ENCODE results near the gene BCL6. TPM values are rescaled to one million over a fixed set of nuclear protein-coding genes. Genes with fewer than 3 reads are reported as not detected.

The BCL6 gene
- total RNA-seq, 2 experiments from 2014 or later, result 76.6 to 79.6 TPM

DNA sequence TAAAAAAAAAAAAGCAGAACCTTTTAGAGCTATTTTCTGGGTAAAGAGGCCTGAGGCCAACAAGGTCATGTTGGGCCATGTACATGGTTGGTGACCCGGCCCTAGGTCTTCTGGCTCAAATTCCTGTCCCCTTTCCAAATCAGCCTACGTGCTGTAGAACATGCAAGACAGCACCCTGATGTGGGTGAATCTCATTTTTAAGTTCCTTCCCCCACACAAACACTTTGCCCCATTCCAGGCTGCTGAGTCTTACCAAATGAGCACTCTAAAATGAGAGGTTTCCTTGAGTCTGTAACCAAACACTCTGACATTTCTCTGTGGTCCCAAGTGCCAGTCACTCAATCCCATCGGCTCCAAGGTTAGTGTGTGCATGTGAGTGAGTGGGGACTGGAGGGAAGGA is 9.4 kb downstream of the BCL6 start:
- Histone ChIP-seq H3K4me3 (ENCODE audit: low read length) (no peak overlapping the region), H3K9me3 (ENCODE audit: control insufficient read depth in 1 of 2, insufficient read depth in 1 of 2, low read length in 2 of 2) (no peaks in the 10 kb centered on the region), H3K27ac (ENCODE audit: low read depth in 1 of 2, low read length in 2 of 2) (no peak overlapping the region), H3K36me3 (ENCODE audit: insufficient read depth, low read length) (peaks cover 16% of the 10 kb centered on the region), H3K27me3 (ENCODE audit: control insufficient read depth in 1 of 2, insufficient read depth in 2 of 2, low read length in 2 of 2) (no peaks in the 10 kb centered on the region), H3K4me1 (ENCODE audit: insufficient read depth, low read length) (peaks cover 44% of the 10 kb centered on the region)
- TF ChIP-seq, protein P1, sequence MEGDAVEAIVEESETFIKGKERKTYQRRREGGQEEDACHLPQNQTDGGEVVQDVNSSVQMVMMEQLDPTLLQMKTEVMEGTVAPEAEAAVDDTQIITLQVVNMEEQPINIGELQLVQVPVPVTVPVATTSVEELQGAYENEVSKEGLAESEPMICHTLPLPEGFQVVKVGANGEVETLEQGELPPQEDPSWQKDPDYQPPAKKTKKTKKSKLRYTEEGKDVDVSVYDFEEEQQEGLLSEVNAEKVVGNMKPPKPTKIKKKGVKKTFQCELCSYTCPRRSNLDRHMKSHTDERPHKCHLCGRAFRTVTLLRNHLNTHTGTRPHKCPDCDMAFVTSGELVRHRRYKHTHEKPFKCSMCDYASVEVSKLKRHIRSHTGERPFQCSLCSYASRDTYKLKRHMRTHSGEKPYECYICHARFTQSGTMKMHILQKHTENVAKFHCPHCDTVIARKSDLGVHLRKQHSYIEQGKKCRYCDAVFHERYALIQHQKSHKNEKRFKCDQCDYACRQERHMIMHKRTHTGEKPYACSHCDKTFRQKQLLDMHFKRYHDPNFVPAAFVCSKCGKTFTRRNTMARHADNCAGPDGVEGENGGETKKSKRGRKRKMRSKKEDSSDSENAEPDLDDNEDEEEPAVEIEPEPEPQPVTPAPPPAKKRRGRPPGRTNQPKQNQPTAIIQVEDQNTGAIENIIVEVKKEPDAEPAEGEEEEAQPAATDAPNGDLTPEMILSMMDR (IDR thresholded peaks at IDR 0.05), result no peak
- POLR2A ChIA-PET, result interaction anchor here (2.8 kb wide), 1 partner anchor 10 kb away, joined by 11 read pairs; the partner anchor contains the start of gene BCL6
- Mint-ChIP-seq H3K9me3 (no peaks in the 10 kb centered on the region), H3K27ac (no peak overlapping the region), H3K4me1 (ENCODE audit: low read depth) (peaks cover 28% of the 10 kb centered on the region), H3K36me3 (ENCODE audit: low read depth) (peaks cover 39% of the 10 kb centered on the region), H3K4me3 (peak overlapping the region; percentile 59), H3K27me3 (no peaks in the 10 kb centered on the region)
- no peak for DNase-seq
- no peak for ATAC-seq (ENCODE audit: poor library complexity)
- intact Hi-C loops (cut with DNase I, micrococcal nuclease), result loop anchor here in 1 of 2 experiments (5.0 kb wide), 1 partner anchor 1896 kb away; the partner anchor contains the start of gene TP63
- CTCF ChIA-PET, result interaction anchor here (1.2 to 2.1 kb wide), 2 partner anchors 1013 to 1219 kb away, joined by 3 to 9 read pairs; no protein-coding TSS in a partner anchor

DNA sequence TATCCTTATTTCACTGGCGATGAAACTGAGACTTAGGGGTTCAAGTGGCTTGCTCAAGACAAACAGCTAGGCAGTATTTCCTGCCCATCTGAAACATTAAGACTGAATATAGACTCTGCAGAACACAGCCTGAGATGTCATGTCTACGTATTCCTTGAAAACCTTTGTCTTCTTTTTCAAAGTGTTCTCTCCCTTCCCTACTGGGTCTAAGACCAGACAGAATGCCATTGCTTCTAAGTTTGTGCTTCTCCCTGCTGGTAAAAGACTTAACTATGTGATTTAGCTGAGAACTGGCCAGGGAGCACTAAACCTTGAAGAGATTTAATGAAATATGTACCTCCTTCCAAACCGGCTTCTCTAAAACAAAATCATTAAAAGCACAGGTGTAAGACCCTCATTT is 9.9 kb downstream of the BCL6 start:
- H3K4me1 Mint-ChIP-seq (ENCODE audit: low read depth), result peaks cover 24% of the 10 kb centered on the region
- no peak overlapping the region for H3K27ac Mint-ChIP-seq
- intact Hi-C loops (cut with DNase I, micrococcal nuclease), result loop anchor here in 1 of 2 experiments (5.0 kb wide), 1 partner anchor 1897 kb away; the partner anchor contains the start of gene TP63
- ATAC-seq (ENCODE audit: poor library complexity), result no peak
- no peak for DNase-seq
- Histone ChIP-seq H3K27ac (ENCODE audit: low read depth in 1 of 2, low read length in 2 of 2) (no peak overlapping the region), H3K4me3 (ENCODE audit: low read length) (no peak overlapping the region), H3K36me3 (ENCODE audit: insufficient read depth, low read length) (peaks cover 20% of the 10 kb centered on the region), H3K27me3 (ENCODE audit: control insufficient read depth in 1 of 2, insufficient read depth in 2 of 2, low read length in 2 of 2) (no peaks in the 10 kb centered on the region), H3K9me3 (ENCODE audit: control insufficient read depth in 1 of 2, insufficient read depth in 1 of 2, low read length in 2 of 2) (no peaks in the 10 kb centered on the region), H3K4me1 (ENCODE audit: insufficient read depth, low read length) (peaks cover 40% of the 10 kb centered on the region)
- peaks cover 43% of the 10 kb centered on the region for H3K36me3 Mint-ChIP-seq (ENCODE audit: low read depth)
- TF ChIP-seq, protein P1 (IDR thresholded peaks at IDR 0.05), result no peak
- H3K4me3 Mint-ChIP-seq, result peak overlapping the region; percentile 59
- ChIA-PET CTCF (interaction anchor here (1.2 to 2.1 kb wide), 2 partner anchors 1013 to 1219 kb away, joined by 3 to 9 read pairs; no protein-coding TSS in a partner anchor), POLR2A (interaction anchor here (2.8 kb wide), 1 partner anchor 10 kb away, joined by 11 read pairs; the partner anchor contains the start of gene BCL6)
- no peaks in the 10 kb centered on the region for H3K9me3 Mint-ChIP-seq
- no peaks in the 10 kb centered on the region for H3K27me3 Mint-ChIP-seq

DNA sequence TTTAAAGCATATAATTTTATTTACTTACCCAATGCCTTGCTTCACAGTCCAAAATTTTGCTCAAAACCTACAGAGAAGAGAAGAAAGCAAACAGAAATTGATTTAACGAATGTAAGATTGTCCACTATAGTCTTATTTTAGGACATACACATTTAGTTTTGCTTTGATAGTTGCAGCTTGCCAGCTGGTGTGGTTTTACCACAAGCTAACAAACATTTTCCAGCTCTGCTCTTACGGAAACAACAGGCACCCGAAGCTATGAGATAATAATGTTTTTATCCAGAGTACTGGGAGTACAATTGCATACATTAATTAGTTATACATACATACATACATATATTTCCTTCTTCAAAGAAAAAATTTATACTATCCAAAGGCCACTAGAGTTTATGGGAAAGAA is 10.4 kb downstream of the BCL6 start:
- Mint-ChIP-seq H3K36me3 (ENCODE audit: low read depth) (peaks cover 49% of the 10 kb centered on the region), H3K27me3 (no peaks in the 10 kb centered on the region), H3K9me3 (no peaks in the 10 kb centered on the region), H3K4me3 (no peak overlapping the region), H3K27ac (no peak overlapping the region), H3K4me1 (ENCODE audit: low read depth) (peaks cover 18% of the 10 kb centered on the region)
- peaks cover 26% of the 10 kb centered on the region for H3K36me3 ChIP-seq (ENCODE audit: insufficient read depth, low read length)
- H3K27me3 ChIP-seq (ENCODE audit: control insufficient read depth in 1 of 2, insufficient read depth in 2 of 2, low read length in 2 of 2), result no peaks in the 10 kb centered on the region
- H3K4me3 ChIP-seq (ENCODE audit: low read length), result no peak overlapping the region
- intact Hi-C loops (cut with DNase I, micrococcal nuclease), result loop anchor here in 1 of 2 experiments (5.0 kb wide), 1 partner anchor 1897 kb away; the partner anchor contains the start of gene TP63
- no peaks in the 10 kb centered on the region for H3K9me3 ChIP-seq (ENCODE audit: control insufficient read depth in 1 of 2, insufficient read depth in 1 of 2, low read length in 2 of 2)
- no peak for ATAC-seq (ENCODE audit: poor library complexity)
- no peak for DNase-seq
- TF ChIP-seq, protein P1 (IDR thresholded peaks at IDR 0.05), result no peak
- H3K4me1 ChIP-seq (ENCODE audit: insufficient read depth, low read length), result peaks cover 34% of the 10 kb centered on the region
- ChIA-PET POLR2A (no interaction called here), CTCF (no interaction called here)
- no peak overlapping the region for H3K27ac ChIP-seq (ENCODE audit: low read depth in 1 of 2, low read length in 2 of 2)
